HCT116 (cell line): ENCODE results near the gene ALAS1. TPM values are rescaled to one million over a fixed set of nuclear protein-coding genes. Genes with fewer than 3 reads are reported as not detected.

Source experiments
- ATAC-seq: fragments of 200-7000 bp; cut with Tn5 transposase; 2 replicates; pipeline ENCODE4 v1.9.1; 2020; ENCODE audit warnings: mild to moderate bottlenecking, moderate library complexity
- BruUV-seq: library from RNA; stranded (reverse); fragments of 400-500 nt; replicated peaks from 2 replicates; lab custom pipeline; 2021; lab: Mats Ljungman, UMichigan
- CTCF ChIA-PET: fragments of 300-600 bp; sonication (Branson Sonifier 250); formaldehyde crosslinking; loops from one replicate; lab custom pipeline; 2021; ENCODE audit warnings: antibody characterized with exemption; lab: Charles Lee
- POLR2A ChIA-PET: fragments of 300-600, 350-600 bp; sonication (Branson Sonifier 250); formaldehyde crosslinking; loops from one replicate; lab custom pipeline; 2021; ENCODE audit warnings: antibody characterized with exemption; lab: Charles Lee
- RAD21 ChIA-PET, 2 experiments: fragments of 300-600 bp; sonication (Branson Sonifier 250); formaldehyde crosslinking; loops; one replicate each; lab custom pipeline; 2023; ENCODE audit warnings: low total read pairs in 2 of 2; ENCODE audit not compliant: uncharacterized antibody in 2 of 2, unreplicated experiment in 2 of 2, low non-redundant PET in 1 of 2; lab: Charles Lee
- DNase-seq: peaks from one replicate; pipeline ENCODE4 v3.0.0-alpha.2; 2010; ENCODE audit warnings: low read depth, low spot score
- H2AFZ ChIP-seq: fragments of 200-600 bp; shearing (Covaris generic), sonication (generic); 2 replicates; pipeline ENCODE4 v1.6.1; 2017; ENCODE audit warnings: low read depth, mixed run types, mixed read lengths, antibody characterized with exemption, low read length; ENCODE audit not compliant: poor library complexity, severe bottlenecking
- H3K27ac ChIP-seq: 2 replicates; pipeline ENCODE4 v1.5.1; 2012; ENCODE audit warnings: low read depth, low read length
- H3K27me3 ChIP-seq: fragments of 200-600 bp; sonication (generic); 2 replicates; pipeline ENCODE4 v1.6.1; 2016; ENCODE audit warnings: mixed run types, low read length, mixed read lengths; ENCODE audit not compliant: insufficient read depth
- H3K36me3 ChIP-seq, 2 experiments: fragments of 200-500 bp in 1 of 2; fragments of 200-600 bp in 1 of 2; sonication (Bioruptor generic) in 1 of 2; sonication (generic) in 1 of 2; 2 replicates each; pipeline versions ENCODE4 v1.5.1 to v1.6.1; 2014 to 2016; ENCODE audit warnings: low read length in 2 of 2, inconsistent platforms in 1 of 2, mixed read lengths in 1 of 2, mixed run types in 1 of 2; ENCODE audit not compliant: insufficient read depth in 2 of 2, control insufficient read depth in 1 of 2
- H3K4me1 ChIP-seq, 2 experiments: fragments of 200-600 bp in 1 of 2; sonication (generic) in 1 of 2; 2 replicates each; pipeline versions ENCODE4 v1.5.1 to v1.6.1; 2012 to 2017; ENCODE audit warnings: low read length in 2 of 2, inconsistent platforms in 1 of 2, mild to moderate bottlenecking in 1 of 2, mixed read lengths in 1 of 2, mixed run types in 1 of 2, moderate library complexity in 1 of 2; ENCODE audit not compliant: insufficient read depth in 2 of 2, control insufficient read depth in 1 of 2
- H3K4me2 ChIP-seq: fragments of 200-600 bp; sonication (generic); 2 replicates; pipeline ENCODE4 v1.6.1; 2017; ENCODE audit warnings: mixed run types, low read length, mixed read lengths
- H3K4me3 ChIP-seq, 2 experiments: fragments of 200-600 bp in 1 of 2; sonication (generic) in 1 of 2; replicated peaks in 1 of 2; 2 replicates each; pipeline ENCODE4 v1.5.1; 2011 to 2016; ENCODE audit warnings: low read length in 2 of 2, control low read depth in 1 of 2, low read depth in 1 of 2, mild to moderate bottlenecking in 1 of 2, mixed read lengths in 1 of 2, mixed run types in 1 of 2
- H3K79me2 ChIP-seq: fragments of 200-600 bp; sonication (generic); 2 replicates; pipeline ENCODE4 v1.6.1; 2017; ENCODE audit warnings: mild to moderate bottlenecking, mixed run types, low read length, moderate library complexity, mixed read lengths; ENCODE audit not compliant: insufficient read depth
- H3K9ac ChIP-seq: fragments of 200-600 bp; sonication (generic); 2 replicates; pipeline ENCODE4 v1.6.1; 2016; ENCODE audit warnings: low read length, mixed read lengths
- H3K9me2 ChIP-seq: fragments of 200-600 bp; sonication (generic), shearing (Covaris generic); 2 replicates; pipeline ENCODE4 v1.6.1; 2017; ENCODE audit warnings: mixed run types, mild to moderate bottlenecking, moderate library complexity; ENCODE audit not compliant: insufficient read depth
- H3K9me3 ChIP-seq, 2 experiments: fragments of 200-500 bp in 1 of 2; fragments of 200-600 bp in 1 of 2; sonication (Bioruptor generic) in 1 of 2; sonication (generic) in 1 of 2; 2 replicates each; pipeline ENCODE4 v1.6.1; 2014 to 2017; ENCODE audit warnings: low read length in 2 of 2, mixed read lengths in 2 of 2, inconsistent platforms in 1 of 2, low read depth in 1 of 2, mild to moderate bottlenecking in 1 of 2, mixed run types in 1 of 2, moderate library complexity in 1 of 2; ENCODE audit not compliant: control insufficient read depth in 1 of 2, insufficient read depth in 1 of 2
- H4K20me1 ChIP-seq: fragments of 200-600 bp; sonication (generic), shearing (Covaris generic); 2 replicates; pipeline ENCODE4 v1.6.1; 2017; ENCODE audit warnings: mixed run types, mild to moderate bottlenecking, moderate library complexity; ENCODE audit not compliant: insufficient read depth
- ATF3 ChIP-seq: IDR thresholded peaks from 2 replicates; pipeline ENCODE4 v1.6.1; 2012
- CBX3 ChIP-seq: IDR thresholded peaks from 2 replicates; pipeline ENCODE4 v1.6.1; 2012; ENCODE audit warnings: low read depth
- CEBPB ChIP-seq: IDR thresholded peaks from 2 replicates; pipeline ENCODE4 v1.6.1; 2012; ENCODE audit warnings: low read depth
- CTCF ChIP-seq, 3 experiments: fragments of 200-600 bp in 1 of 3; sonication (generic) in 1 of 3; IDR thresholded peaks in 2 of 3; conservative IDR thresholded peaks in 1 of 3; 2 replicates each; pipeline ENCODE4 v1.5.1; 2012 to 2017; ENCODE audit warnings: low read depth in 2 of 3, low read length in 2 of 3, antibody characterized with exemption in 1 of 3, borderline replicate concordance in 1 of 3, control low read depth in 1 of 3, mild to moderate bottlenecking in 1 of 3, mixed read lengths in 1 of 3, mixed run types in 1 of 3, moderate library complexity in 1 of 3; ENCODE audit not compliant: insufficient read depth in 1 of 3
- EGR1 ChIP-seq: IDR thresholded peaks from 2 replicates; pipeline ENCODE4 v1.6.1; 2012; ENCODE audit warnings: low read depth
- EZH2 ChIP-seq: fragments of 200-600 bp; sonication (generic); IDR thresholded peaks from 2 replicates; pipeline ENCODE4 v1.6.1; 2017; ENCODE audit warnings: antibody characterized with exemption, mixed run types
- JUND ChIP-seq: IDR thresholded peaks from 2 replicates; pipeline ENCODE4 v1.6.1; 2012
- MAX ChIP-seq: IDR thresholded peaks from 2 replicates; pipeline ENCODE4 v1.6.1; 2012
- POLR2A ChIP-seq: IDR thresholded peaks from 2 replicates; pipeline ENCODE4 v1.7.0; 2011; ENCODE audit warnings: borderline replicate concordance; ENCODE audit not compliant: insufficient read depth, insufficient read length; ENCODE audit errors: extremely low read depth
- POLR2AphosphoS5 ChIP-seq: IDR thresholded peaks from 2 replicates; pipeline ENCODE4 v1.6.1; 2011; ENCODE audit warnings: mild to moderate bottlenecking, low read depth, low read length, moderate library complexity
- RAD21 ChIP-seq: IDR thresholded peaks from 2 replicates; pipeline ENCODE4 v1.6.1; 2012; ENCODE audit warnings: low read depth, mild to moderate bottlenecking
- REST ChIP-seq: IDR thresholded peaks from 2 replicates; pipeline ENCODE4 v1.6.1; 2012; ENCODE audit warnings: low read depth
- SP1 ChIP-seq: IDR thresholded peaks from 2 replicates; pipeline ENCODE4 v1.6.1; 2012; ENCODE audit warnings: low read depth
- SRF ChIP-seq: IDR thresholded peaks from 2 replicates; pipeline ENCODE4 v1.6.1; 2012; ENCODE audit warnings: low read depth
- TCF7L2 ChIP-seq: IDR thresholded peaks from 2 replicates; pipeline ENCODE4 v1.7.0; 2011; ENCODE audit warnings: borderline replicate concordance, inconsistent platforms; ENCODE audit not compliant: insufficient read depth, insufficient read length; ENCODE audit errors: extremely low read depth
- ZBTB33 ChIP-seq: IDR thresholded peaks from 2 replicates; pipeline ENCODE4 v1.6.1; 2011; ENCODE audit warnings: mild to moderate bottlenecking, low read length, moderate library complexity; ENCODE audit not compliant: insufficient replicate concordance; ENCODE audit errors: extremely low read depth
- ZFX ChIP-seq: fragments of 450-650 bp; IDR thresholded peaks from 2 replicates; pipeline ENCODE4 v1.6.1; 2017
- ZNF274 ChIP-seq: fragments of 200-500 bp; sonication (Bioruptor generic); IDR thresholded peaks from 2 replicates; pipeline ENCODE4 v1.6.1; 2014; ENCODE audit warnings: mild to moderate bottlenecking, low read depth, low read length, inconsistent platforms
- intact Hi-C: fragments of 100-400 bp; cut with micrococcal nuclease; formaldehyde crosslinking; loops from 2 replicates; pipeline ENCODE4 v1.10.0; 2022
- total RNA-seq: library from RNA; stranded (reverse); gene quantifications from one replicate; pipeline ENCODE4 v1.2.1, GENCODE V29; 2021; ENCODE audit not compliant: unreplicated experiment

ALAS1 gene
- total RNA-seq, 1 experiment from 2014 or later = 74.0 TPM

- CTCF ChIA-PET = interaction anchor here (0.9 kb wide), 1 partner anchor 97 kb away, joined by 3 read pairs; no protein-coding TSS in a partner anchor
- no peak for ATAC-seq
- no peaks in the 10 kb centered on the region for H3K9me3 ChIP-seq
- H3K4me1 ChIP-seq = peaks cover 8 to 22% of the 10 kb centered on the region in 2 experiments
- POLR2A ChIA-PET = no interaction called here
- peaks cover 10 to 11% of the 10 kb centered on the region in 2 experiments; a peak in 2 of 4 replicates for H3K36me3 ChIP-seq
- TF ChIP-seq POLR2AphosphoS5 (no peak), RAD21 (no peak), CTCF (IDR thresholded peaks at IDR 0.05 in 2 of 3, conservative IDR thresholded peaks at IDR 0.05 in 1 of 3; ENCODE audit: borderline replicate concordance in 1 of 3, insufficient read depth in 1 of 3, low read depth in 2 of 3, low read length in 2 of 3) (no peak), EGR1 (no peak), JUND (no peak), ZNF274 (no peak), MAX (no peak), POLR2A (no peak), EZH2 (no peak), CBX3 (no peak), ZFX (no peak), ZBTB33 (no peak), SRF (no peak), TCF7L2 (no peak), REST (no peak), SP1 (no peak), CEBPB (no peak), ATF3 (no peak)
- TF ChIP-seq, all 23 proteins: peak for 0
- H3K27me3 ChIP-seq = no peaks in the 10 kb centered on the region
- H3K9ac ChIP-seq = no peak overlapping the region
- RAD21 ChIA-PET = no interaction called here
- H3K4me2 ChIP-seq = no peak overlapping the region
- H3K27ac ChIP-seq = no peak overlapping the region
- DNase-seq = no peak
- peaks cover 30% of the 10 kb centered on the region for H3K79me2 ChIP-seq
- H3K9me2 ChIP-seq = no peaks in the 10 kb centered on the region
- intact Hi-C loops = loop anchor here (5.0 kb wide), 2 partner anchors 66 to 209 kb away; partner anchors contain the start of genes PARP3 and RRP9
- no peaks in the 10 kb centered on the region; the same call in 1 of the 2 replicates for H4K20me1 ChIP-seq
- BruUV-seq = no TSS peak
- no peak overlapping the region for H3K4me3 ChIP-seq
- no peak overlapping the region for H2AFZ ChIP-seq
Observed at GRCh38 chr3:52150860-52151259, 47.1 kb upstream of the ALAS1 start.
